GDM1 (cell line): ENCODE measurements around the gene LILRA6.
"Not testable (repeated sequence)": the region's sequence is repeated elsewhere in the genome, so short reads cannot be mapped to it uniquely, and the experiment has no call there.

ENCODE experiments used
- DNase-seq: peaks from one replicate; lab custom pipeline; 2025; lab: John Stamatoyannopoulos, UW

The LILRA6 gene

GRCh38 chr19:54262470-54262869, 19.9 kb upstream of the LILRA6 start:
- no peak for DNase-seq

- DNase-seq, result no peak
Observed at GRCh38 chr19:54262066-54262465, 19.5 kb upstream of the LILRA6 start.

DNA sequence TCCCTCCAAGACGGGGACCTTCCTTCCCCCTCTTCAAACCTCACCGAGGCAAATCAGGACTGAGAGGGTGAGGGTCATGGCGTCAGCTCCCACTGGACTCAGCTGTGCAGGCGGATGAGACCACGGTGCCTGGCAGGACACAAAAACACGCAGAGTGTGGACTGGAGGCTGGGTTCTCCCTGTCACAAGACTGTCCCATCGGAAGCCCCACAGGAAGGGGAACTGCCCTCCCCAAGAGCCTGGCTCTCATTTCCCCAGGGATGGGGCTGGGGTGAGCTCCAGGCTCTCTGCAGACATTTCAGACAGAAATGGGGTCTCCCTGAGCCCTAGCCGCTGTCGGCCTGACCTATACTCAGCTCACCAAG, 14.5 kb upstream of the LILRA6 start, which contains the start of gene LILRB5:
Gene LILRB5 (minus strand): TSS at position 158 of the 365 bp plus-strand sequence. CDS start 80 bp downstream, at position 78.
- no peak for DNase-seq

- no peak for DNase-seq
Observed at GRCh38 chr19:54256250-54257115, 13.9 kb upstream of the LILRA6 start.

DNA sequence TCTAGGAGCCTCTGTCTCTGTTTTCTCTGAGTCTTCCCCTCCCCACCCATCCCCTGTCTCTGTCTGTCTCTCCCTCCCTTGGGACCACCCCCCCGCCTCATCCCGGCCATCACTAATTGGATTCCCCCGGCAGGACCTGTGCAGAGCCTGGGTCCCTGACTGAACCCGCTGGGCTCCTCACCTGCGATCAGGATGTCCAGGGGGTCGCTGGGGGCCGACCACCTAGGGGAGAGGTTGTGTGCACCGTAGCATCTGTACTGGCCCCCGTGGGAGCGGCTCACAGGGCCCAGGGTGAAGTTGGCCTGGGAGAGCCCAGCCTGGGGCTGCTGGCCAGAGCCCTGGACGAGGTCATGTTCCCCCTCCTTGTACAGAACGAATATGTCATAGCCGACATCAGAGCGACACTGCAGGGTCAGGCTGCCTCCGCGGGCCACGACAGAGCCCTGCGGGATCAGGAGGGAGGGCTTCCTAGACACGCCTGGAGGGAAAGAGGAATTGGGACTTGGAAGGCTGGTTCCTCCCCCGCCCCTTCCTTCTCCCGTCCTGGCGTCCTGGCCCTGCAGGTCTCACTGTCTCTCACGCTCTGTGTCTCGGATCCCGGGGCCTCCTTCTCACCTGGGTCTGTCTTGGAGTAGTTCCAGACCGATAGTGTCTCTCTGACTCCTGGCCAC, 12.7 kb upstream of the LILRA6 start:
- no peak for DNase-seq

DNA sequence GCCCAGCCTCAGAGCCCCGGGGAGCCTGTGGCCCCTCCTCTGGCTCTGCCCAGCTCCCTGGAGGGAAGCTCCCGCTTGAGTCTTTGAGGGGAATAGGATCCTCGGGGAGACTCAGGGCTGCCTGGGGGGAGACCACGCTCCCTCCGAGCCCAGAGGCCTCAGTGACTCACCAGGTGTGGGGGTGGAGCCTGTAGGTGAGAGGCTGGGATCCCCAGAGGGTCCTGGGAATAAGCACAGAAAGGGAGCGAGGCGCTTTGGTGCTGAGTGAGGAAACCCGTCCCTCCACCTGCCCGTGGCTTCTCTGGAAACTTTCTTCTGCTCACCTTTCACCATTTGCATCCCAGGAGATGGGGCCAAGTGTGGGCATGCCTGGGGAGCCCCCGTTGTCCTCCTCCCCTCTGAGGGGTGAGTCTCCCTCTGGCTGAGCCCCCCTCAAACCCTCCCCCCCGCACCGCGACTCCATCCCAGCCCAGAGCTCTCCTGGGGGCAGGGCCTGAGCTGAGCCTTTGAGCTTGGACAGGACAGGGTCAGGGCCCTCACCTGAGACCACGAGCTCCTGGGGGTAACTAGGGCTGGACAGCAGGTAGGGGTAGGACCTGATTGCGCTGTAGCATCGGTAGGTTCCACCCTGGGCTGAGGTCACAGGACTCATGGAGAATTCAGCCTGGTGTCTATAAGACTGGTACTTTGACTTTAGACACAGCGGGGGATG, 11.8 kb upstream of the LILRA6 start:
- no peak for DNase-seq

- DNase-seq, result no peak
Observed at GRCh38 chr19:54253331-54254194, 11.0 kb upstream of the LILRA6 start.

DNA sequence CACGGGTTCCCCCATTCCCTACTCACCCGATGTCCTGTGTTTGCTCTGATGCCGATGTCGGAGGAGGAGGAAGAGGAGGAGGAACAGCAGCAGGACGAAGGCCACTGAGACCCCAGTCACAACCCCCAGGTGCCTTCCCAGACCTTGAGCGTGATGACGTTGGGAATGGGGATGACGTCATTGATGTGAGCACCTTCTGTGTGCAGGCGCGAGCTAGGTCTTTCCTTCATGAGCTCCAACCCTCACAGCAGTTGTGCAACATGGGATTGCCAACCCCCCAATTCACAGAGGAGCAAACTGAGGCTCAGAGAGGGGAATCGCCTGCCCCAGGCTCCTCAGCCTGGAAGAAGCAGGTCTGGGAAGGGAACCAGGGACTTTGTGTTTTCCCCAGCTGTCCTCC, 10.3 kb upstream of the LILRA6 start:
- no peak for DNase-seq

GRCh38 chr19:54252243-54252642, 9.7 kb upstream of the LILRA6 start:
- no peak for DNase-seq

DNA sequence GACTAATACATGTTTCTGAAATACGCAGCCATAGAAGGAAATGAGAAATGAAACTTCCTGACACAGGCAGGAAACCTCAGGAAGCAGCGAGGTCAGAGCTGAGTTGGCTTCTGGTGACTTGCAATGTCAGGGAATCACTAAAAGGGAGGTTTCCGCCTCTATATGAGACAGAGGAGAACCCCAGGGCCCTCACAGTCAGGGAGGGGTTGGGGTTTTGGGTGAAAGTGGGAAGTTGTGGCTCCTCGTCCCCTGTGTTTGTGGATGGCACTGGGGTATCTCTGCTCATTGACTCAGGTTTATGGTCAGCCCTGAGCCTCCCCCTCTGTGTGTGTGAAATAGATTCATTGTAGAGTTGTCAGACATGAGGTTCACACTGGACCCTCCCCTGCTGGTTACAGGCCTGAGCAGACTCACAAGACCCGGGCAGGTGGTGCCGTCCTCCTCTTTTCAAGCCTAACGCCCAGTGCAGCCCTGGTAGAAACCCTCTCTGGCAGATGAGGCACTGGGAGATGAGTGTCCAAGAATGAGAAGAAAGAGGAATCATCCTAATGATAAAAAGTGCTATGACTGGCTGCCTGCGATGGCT, 5.5 kb upstream of the LILRA6 start:
- DNase-seq, result peak; percentile 74

DNA sequence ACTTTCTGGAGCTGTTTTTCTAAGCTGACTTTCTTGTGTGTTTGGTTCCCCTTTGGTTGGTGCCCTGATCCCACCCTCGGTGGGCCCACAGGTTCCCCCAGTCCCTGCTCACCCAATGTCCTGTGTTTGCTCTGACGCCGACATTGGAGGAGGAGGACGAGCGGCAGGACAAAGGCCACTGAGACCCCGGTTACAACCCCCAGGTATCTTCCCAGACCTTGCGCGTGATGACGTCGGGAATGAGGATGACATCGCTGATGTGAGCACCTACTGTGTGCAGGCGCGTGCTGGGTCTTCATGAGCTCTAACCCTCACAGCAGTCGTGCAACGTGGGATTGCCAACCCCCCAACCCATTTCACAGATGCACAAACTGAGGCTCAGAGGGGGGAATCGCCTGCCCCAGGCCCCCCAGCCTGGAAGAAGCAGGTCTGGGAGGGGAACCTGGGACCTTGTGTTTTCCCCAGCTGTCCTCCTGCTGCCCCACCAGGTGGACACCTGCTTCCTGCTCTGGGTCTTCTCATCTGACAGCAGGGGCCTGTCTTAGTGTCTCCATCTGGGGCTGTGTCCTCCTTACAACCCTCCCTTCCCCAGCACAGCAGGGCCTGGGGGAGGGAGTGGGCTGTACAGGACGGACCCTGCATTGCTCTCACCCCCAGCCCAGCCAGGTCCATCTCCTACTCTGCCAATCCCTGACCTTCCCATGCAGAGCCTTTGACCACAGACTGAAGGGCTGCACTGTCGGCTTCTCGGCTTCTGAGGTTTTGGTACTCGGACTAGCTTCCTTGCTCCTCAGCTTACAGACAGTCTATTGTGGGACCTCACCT, 4.7 kb upstream of the LILRA6 start:
- no peak for DNase-seq

DNA sequence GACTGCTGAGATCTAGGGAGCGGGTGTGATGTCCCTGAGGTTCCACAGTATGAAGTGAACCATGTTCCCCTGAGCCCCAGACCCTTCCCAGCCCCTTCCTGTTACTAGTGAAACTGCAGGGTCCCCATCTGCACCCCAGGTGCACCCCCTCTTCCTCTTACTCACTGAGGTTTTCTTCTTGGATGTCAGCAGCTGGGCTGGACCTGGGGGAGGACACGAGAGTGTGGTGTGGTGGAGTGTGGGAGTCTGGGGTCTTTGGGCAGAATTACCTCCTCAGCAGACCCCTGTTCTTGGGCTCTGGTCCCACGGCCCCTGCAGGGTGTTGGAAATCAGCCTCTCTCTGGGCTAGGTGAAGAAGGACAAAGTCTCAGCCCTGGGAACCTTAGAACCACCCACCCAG, 3.3 kb upstream of the LILRA6 start:
- no peak for DNase-seq

DNA sequence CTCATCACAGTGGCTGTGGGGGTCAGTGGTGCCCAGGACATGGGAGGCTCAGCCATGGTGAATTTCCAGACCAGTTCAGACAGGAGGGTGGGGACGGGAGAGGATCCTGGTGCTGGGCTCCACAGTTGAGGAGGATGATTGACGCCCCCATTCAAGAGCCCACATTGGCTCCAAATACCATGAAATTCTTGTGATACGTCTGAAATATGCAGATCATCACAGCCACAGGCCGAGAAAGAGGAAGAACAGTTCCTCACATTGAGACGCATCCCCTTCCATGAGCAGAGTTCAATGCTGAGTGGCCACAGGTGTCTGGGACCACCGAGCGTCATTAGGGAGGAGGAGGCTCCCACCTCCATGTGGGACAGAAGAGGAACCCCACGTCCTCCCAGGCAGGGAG, 1.2 kb upstream of the LILRA6 start:
- DNase-seq, result peak; percentile 27

DNA sequence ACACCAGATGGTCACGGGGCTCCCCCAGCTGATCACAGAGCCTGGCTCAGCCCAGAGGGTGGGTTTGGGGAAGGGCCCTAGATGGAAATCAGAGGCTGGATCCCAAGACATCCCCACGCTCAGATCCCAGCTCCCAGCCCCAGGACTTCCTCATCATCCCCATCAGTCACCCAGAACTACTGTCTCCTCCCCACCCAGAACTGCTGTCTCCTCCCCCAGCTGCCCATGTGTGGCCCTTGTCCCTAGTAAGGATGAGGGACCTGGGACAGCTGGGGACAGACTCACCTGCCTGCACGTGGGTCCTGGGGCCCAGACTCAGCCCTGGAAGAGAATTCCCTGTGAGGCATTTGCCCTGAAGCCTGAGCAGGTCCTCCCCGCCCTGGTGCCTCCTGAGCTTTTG, 356 bp downstream of the LILRA6 start:
- not testable (repeated sequence) for DNase-seq

DNA sequence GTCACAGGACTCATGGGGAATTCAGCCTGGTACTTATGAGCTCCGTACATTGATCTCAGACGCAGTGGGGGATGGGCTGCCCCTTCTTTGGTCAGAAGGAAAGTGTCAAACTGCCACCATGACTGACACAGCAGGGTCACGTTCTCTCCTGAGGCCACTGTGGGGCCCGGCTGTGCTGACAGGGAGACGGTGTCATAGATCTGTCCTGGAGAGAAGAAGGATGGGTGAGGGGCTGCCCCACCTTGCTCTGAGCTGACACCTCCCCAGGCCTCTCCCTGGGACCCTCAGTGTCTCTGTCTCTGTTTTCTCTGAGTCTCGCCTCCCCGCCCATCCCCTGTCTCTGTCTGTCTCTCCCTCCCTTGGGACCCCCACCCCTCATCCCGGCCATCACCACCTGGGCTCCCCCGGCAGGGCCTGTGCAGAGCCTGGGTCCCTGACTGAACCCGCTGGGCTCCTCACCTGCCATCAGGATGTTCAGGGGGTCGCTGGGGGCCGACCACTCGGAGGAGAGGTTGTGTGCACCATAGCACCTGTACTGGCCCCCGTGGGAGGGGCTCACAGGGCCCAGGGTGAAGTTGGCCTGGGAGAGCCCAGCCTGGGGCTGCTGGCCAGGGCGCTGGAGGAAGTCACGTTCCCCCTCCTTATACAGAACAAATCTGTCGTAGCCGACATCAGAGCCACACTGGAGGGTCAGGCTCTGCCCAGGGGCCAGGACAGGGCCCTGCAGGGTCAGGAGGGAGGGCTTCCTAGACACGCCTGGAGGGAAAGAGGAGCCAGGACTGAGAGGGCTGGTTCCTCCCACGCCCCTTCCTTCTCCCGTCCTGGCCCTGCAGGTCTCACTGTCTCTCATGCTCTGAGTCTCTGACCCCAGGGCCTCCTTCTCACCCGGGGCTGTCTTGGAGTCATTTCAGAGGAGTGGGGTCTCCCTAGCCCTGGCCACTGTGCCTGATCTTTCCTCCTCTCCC, 1.9 kb downstream of the LILRA6 start:
- DNase-seq, result not testable (repeated sequence)

DNA sequence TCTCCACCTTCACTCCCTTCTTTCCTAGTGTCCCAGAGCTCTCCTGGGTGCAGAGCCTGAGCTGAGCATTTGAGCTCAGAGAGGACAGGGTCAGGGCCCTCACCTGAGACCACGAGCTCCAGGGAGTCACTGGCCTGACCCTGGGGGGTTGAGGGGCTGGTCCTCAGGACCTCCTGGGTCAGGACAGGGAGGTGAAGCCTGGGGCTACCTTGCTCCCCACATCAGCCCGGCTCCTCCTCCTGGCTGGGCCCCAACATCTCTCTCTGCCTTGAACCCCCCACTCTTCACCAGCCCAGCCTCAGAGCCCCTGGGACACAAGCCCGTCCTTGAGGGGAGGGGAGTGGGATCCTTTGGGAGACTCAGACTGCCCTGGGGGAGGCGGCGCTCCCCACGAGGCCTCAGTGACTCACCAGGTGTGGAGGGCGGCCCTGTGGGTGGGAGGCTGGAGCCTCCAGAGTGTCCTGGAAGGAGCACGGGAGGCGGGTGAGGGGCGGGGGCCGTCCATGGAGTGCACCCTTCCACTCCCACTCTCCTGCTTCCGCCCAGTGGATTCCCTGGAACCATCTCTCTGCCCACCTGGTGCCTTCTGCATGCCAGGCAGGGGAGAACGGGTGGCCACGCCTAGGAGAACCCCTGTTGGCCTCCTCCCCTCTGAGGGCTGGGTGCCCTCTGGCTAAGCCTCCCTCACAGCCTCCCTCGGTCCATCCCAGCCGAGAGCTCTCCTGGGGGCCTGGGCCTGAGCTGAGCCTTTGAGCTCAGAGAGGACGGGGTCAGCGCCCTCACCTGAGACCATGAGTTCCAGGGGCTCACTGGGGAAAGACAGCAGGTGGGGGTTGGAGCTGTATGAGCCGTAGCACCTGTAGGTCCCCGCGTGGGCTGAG, 2.9 kb downstream of the LILRA6 start:
- not testable (repeated sequence) for DNase-seq

GRCh38 chr19:54233941-54234340, 8.6 kb downstream of the LILRA6 start:
- no peak for DNase-seq
